ENCODE results near the gene SREK1IP1.

Gene SREK1IP1

DNA sequence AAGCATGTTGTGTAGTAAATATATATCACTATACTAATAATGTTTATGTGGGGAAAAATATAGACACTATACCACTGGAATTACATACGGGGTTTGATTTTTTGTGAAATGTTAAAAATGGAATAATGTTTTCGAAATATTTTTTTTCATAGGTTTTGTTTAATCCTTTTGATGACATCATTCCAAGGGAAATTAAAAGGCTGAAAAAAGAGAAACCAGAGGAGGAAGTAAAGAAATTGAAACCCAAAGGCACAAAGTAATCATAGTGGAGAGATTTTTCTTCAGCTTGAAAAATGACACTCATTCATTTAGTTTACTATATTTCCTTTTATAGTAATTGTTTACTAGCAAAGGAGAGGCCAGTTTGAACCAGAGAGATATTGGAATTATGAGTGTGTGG is 17.9 kb upstream of the SREK1IP1 start:
- DNase-seq (ENCODE audit: extremely low read depth, low read depth), result no peak
- TF ChIP-seq, protein P1, sequence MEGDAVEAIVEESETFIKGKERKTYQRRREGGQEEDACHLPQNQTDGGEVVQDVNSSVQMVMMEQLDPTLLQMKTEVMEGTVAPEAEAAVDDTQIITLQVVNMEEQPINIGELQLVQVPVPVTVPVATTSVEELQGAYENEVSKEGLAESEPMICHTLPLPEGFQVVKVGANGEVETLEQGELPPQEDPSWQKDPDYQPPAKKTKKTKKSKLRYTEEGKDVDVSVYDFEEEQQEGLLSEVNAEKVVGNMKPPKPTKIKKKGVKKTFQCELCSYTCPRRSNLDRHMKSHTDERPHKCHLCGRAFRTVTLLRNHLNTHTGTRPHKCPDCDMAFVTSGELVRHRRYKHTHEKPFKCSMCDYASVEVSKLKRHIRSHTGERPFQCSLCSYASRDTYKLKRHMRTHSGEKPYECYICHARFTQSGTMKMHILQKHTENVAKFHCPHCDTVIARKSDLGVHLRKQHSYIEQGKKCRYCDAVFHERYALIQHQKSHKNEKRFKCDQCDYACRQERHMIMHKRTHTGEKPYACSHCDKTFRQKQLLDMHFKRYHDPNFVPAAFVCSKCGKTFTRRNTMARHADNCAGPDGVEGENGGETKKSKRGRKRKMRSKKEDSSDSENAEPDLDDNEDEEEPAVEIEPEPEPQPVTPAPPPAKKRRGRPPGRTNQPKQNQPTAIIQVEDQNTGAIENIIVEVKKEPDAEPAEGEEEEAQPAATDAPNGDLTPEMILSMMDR (IDR thresholded peaks at IDR 0.05; ENCODE audit: low read depth, low read length, missing control alignments), result no peak
- H3K4me3 ChIP-seq (replicated peaks; ENCODE audit: low read depth, low read length), result no peak overlapping the region

DNA sequence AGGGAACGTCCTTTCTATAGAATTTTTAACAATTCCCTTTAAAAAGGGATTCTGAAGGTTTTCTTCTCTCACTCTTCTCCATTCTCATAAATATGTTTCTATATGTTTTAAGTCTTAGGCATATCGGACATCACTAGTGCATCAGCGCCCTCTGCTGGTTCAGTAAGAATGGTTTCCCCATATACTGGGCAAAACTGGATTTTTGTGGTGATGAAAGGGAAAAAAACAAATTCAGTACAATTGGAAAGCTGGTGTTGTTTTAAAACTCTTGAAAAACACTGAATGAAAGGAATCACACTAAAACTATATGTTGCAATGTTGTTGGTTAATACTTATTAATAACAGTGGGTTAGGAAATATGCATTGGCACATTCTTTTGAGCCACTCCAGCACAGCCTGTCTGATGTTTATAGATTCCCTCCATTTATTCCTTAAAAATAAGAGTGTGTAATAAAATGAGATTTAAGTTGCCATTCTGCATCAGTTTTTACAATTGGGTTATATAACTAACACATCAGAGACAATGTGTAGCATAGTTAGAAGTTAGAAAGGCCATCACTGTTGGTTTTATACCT is 16.0 kb upstream of the SREK1IP1 start:
- H3K4me3 ChIP-seq (replicated peaks; ENCODE audit: low read depth, low read length), result no peak overlapping the region
- peak; percentile 83 for DNase-seq (ENCODE audit: extremely low read depth, low read depth)
- TF ChIP-seq, protein P1 (IDR thresholded peaks at IDR 0.05; ENCODE audit: low read depth, low read length, missing control alignments), result peak; percentile 67

DNA sequence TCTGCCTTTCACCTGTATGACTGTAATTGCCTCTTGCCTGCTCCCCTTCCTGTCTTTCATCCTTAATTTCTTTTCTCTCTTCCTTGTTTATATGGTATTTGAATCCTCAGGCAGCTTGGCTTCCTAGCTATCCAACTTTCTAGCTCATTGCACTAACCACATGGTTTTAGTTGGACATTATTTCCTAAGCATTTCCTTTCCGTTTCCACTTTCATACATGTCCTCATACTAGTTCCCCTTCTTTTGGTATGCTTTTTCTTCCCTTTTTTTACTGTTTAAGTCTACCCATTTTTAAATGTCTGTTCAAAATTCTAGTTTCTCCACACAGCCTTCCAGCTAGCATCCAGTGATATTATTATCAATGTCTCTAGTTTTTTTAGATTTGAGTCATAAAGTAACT is 6.8 kb upstream of the SREK1IP1 start:
- TF ChIP-seq, protein P1 (IDR thresholded peaks at IDR 0.05; ENCODE audit: low read depth, low read length, missing control alignments), result no peak
- no peak overlapping the region for H3K4me3 ChIP-seq (replicated peaks; ENCODE audit: low read depth, low read length)
- no peak for DNase-seq (ENCODE audit: extremely low read depth, low read depth)

DNA sequence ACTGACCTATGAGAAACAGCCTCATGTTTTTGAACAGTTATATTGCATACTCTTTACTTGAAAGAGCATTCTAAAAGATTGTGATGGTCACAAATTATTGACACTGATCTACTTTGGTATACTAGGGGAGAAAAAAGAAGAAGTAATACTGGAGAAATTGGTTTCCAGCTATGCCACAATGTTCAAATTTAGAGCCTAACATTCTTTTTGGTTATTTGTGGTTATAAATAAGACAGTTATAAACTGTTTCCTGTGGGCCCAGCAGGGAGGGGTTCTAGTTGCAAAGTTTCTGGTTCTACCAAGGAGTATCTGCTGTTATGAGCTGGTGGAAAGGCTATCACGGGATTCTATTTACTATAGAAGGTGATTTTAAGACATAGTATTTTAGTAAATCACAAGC is 5.0 kb upstream of the SREK1IP1 start:
- TF ChIP-seq, protein P1 (IDR thresholded peaks at IDR 0.05; ENCODE audit: low read depth, low read length, missing control alignments), result no peak
- no peak overlapping the region for H3K4me3 ChIP-seq (replicated peaks; ENCODE audit: low read depth, low read length)

DNA sequence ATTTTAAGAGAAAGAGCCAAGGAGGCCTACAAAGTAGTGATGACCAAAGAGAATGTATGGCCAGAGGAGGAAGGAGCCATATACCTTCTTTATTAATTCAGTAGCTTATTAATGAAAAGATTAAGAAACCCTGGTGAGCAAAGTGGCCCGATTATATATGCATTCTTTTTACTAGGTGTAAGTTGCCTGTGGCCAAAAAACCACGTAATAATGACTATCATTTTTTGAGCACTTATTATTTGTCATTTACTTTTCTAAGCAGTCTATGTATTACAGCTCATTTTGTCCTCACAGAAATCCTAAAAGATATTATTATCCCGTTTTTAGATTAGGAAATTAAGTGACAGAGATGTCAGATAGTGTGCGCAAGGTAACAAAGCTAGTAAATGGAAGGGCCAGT is 3.2 kb upstream of the SREK1IP1 start:
- TF ChIP-seq, protein P1 (IDR thresholded peaks at IDR 0.05; ENCODE audit: low read depth, low read length, missing control alignments), result no peak
- DNase-seq (ENCODE audit: extremely low read depth, low read depth), result no peak
- H3K4me3 ChIP-seq (replicated peaks; ENCODE audit: low read depth, low read length), result no peak overlapping the region

More for the DNA sequence above, 5.0 kb upstream of the SREK1IP1 start:
- no peak for DNase-seq (ENCODE audit: extremely low read depth, low read depth)

DNA sequence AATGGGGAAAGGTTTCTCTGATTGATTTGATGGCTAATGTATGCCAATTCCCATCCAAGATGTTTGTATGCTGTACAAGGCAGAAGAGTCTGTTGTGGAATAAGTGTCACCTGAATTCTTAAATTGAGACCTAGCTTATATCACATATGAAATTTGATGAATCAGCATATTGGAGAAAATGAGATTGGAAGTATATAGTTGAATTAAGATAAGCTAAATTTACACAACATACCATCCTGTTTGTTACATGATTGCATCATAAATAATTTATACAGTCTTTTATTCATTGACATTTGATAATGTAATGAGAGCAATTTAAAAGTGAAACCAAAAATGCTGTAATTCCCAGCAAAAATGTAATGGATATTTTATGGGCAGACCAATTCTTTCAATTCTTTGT is 1.4 kb upstream of the SREK1IP1 start:
- TF ChIP-seq, protein P1 (IDR thresholded peaks at IDR 0.05; ENCODE audit: low read depth, low read length, missing control alignments), result no peak
- H3K4me3 ChIP-seq (replicated peaks; ENCODE audit: low read depth, low read length), result peak overlapping the region; percentile 74
- no peak for DNase-seq (ENCODE audit: extremely low read depth, low read depth)

DNA sequence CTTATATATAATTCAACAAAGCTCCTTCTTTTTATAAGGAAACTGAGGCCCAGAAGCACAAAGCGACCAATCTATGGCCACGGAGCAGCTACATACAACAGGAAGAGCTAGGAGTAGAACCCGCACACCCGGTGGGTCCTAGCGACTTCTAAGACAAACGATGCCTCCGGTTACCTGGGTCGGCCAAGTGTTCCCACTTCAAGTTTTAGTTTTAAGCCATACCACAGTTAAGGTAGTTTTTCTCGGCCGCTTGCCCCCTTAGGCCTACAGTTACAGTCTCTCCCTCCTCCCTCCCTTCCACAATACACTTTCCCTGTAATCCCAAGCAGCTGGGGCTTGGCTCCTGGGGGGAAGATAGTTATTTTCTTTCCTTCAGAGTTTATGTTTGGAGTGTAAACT is 533 bp downstream of the SREK1IP1 start:
- DNase-seq (ENCODE audit: extremely low read depth, low read depth), result no peak
- peak overlapping the region; percentile 74 for H3K4me3 ChIP-seq (replicated peaks; ENCODE audit: low read depth, low read length)
- TF ChIP-seq, protein P1 (IDR thresholded peaks at IDR 0.05; ENCODE audit: low read depth, low read length, missing control alignments), result no peak
